GM21381 (cell line): ENCODE results near the gene TUBA4B.

Source experiments
- ATAC-seq: cut with Tn5 transposase; IDR thresholded peaks from one replicate; pipeline ENCODE4 v1.9.1; 2021; ENCODE audit warnings: mild to moderate bottlenecking, moderate library complexity; ENCODE audit not compliant: unreplicated experiment

Gene TUBA4B

DNA sequence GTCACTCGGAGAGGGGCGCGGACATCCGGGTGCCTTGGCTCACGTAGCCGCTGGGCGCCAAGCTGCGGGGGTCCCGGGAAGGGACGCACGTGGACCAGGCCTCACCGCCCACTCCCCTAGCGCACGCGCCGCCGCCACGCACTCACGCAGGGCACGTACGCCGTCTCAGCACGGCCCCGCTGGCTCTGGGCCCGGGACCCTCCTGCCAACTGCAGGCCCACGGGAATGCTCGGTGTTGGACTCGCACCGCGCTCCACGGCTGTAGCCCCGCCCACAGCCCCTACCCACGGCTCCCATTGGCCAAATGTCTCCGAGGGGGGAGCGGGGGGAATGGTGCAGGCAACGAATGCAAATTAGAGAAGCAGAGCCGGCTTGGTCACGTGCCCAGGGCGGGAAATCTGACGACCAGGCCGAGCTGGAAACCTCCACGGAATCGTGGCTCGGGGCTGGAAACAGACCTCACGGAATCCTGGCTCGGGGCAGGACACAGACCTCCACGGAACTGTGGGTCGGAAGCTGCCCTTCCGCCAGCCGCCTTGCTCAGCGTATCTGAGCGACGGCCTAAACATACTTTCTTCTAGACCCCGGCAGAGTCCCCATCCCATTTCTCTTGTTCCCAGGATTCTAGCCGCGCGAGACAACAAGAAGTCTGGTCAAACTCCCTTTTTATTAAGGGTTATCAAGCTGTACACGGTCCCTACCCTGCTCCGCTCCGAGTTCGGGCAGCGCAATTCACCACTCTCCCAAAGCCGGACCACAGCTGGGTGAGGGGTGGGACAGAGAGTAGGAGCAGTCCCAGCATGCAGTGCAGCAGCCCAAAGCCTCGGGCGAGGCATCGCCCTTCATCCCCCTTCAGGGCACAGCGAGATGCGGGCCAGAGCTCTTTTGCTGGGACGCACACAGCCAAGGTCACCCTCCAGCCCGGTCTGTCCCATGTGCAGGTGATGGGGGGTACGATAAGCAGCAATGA lies 34.0 kb upstream of the TUBA4B start, which contains the start of gene ABCB6:
ABCB6 (minus strand) TSS at position 227 of the 970 bp plus-strand sequence. CDS start 285 bp downstream, outside the sequence.
- peak; percentile 73 for ATAC-seq

GRCh38 chr2:219219784-219220532 lies 33.1 kb upstream of the TUBA4B start:
- no peak for ATAC-seq

DNA sequence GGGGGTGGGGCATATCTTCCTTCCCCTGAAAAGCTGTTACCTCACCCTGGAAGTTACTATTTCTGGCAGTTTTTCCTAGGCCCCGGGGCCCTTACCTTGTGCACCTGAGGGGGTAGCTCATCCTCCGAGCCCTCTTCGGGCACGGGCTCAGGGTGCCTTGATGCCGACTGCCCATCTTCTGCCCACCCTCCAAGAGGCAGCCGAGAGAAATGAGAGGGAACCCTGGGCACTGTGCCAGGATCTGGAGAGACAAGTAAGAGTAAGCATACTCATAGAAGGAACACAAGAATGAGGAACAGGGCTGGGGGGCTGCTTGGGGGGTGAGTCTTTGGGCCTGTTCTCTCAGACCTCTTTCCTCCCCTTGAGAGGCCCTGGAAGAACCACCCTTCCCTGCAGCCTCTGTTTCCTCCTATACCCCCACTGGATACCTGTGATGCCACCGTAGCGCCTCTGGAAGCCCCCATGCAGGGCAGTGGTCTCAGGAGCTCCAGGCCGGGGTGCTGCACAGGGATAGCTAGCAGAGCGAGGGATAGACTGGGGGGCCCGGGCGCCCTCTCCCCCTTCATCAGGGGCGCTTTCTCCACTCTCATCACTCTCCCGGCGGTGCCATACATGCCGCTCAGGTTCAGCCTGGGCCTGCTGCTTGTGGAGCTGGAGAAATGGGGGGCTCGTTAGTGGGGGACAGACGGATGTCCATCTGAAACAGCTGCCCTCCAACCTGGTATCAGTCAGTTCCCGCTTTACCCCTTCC lies 32.2 kb upstream of the TUBA4B start:
- ATAC-seq = no peak

- no peak for ATAC-seq
Measured at GRCh38 chr2:219221957-219222518, 31.0 kb upstream of the TUBA4B start.

- no peak for ATAC-seq
Measured at GRCh38 chr2:219223831-219224610, 29.0 kb upstream of the TUBA4B start.

GRCh38 chr2:219225350-219225749 lies 27.7 kb upstream of the TUBA4B start:
- ATAC-seq = no peak

GRCh38 chr2:219228041-219228910 lies 24.8 kb upstream of the TUBA4B start:
- ATAC-seq = no peak

DNA sequence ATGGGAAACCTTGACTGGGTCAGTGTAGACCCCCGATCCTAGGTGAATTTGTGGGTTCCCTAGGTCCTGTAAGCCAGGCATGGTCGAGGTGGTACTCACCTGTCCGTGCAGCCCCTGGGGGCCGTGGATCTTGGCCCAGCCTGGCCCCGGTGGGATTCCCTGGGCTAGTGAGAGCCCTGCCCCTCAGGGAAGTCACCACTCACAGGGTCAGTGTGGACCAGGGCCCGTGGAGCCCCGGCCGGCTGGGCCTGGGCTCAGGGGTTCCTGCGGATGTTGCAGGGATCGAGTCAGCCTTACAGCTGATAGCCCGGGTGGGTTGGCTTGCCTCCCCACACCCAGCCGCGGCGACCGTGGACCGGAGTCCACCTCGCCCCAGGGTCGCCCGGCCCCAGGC lies 24.1 kb upstream of the TUBA4B start:
- no peak for ATAC-seq

DNA sequence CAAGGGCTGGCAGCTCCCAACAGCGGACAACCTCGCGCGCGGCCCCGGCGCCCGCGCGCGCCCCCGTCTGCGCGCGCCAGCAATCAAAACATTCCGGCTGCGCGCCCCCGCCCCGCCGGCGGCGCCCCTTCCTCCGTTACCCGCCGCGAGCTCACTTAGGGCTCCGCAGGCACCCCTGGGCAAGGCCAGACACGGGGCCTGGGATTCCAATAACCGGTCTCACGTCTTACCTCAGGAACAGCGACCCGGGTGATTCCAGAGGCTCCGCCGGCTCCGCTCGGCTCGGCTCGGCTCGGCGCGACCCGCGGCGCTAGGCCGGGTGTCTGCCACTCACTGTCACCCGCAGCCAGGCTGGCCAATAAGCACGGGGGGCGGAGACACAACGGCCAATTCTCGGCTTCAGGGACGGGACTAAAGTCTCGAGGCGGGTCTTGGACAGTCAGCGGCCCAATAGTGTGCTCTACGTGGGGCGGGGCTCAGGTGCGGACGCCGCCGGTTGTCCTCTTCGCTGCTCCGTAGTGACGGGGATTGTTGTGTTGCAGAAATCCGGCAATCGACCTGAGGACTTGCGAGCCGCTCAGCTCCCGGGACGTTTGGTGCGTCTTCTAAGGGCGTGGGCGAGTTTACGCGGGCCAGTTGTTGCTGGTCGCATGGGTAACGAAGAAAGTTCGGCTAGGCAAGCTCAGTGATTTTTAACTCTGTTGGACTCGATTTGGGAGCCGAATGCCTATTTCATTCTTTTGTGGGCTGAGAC lies 23.6 kb upstream of the TUBA4B start, which contains the start of the genes ANKZF1 and ATG9A:
ANKZF1 (plus strand) TSS at position 502 of the 754 bp plus-strand sequence. CDS start 452 bp downstream, outside the sequence.
ATG9A (minus strand) TSS at position 332 of the 754 bp plus-strand sequence. CDS start 1,612 bp downstream, outside the sequence.
- ATAC-seq = peak; percentile 96

- ATAC-seq = peak; percentile 24
Measured at GRCh38 chr2:219230059-219230540, 22.9 kb upstream of the TUBA4B start.

GRCh38 chr2:219234331-219234730 lies 18.7 kb upstream of the TUBA4B start:
- no peak for ATAC-seq

GRCh38 chr2:219243291-219243761 lies 9.7 kb upstream of the TUBA4B start:
- ATAC-seq = no peak

DNA sequence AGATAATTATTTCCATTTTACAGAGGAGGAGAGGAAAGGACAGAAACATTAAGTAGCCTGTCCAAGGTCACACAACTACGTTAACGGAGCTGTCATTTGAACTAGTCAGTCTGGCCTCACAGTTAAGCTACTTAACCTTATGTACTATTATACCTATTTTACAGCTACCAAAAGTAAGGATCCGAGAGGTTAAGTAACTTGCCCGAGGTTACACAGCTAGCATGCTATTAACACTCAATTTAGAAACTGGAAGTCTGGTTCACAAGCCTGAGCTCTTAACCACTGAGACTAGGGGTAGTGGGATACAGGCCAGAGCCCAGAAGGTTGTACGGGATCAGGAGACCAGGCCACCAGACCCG lies 8.3 kb upstream of the TUBA4B start:
- no peak for ATAC-seq

- ATAC-seq = peak; percentile 65
Measured at GRCh38 chr2:219245148-219245898, 7.7 kb upstream of the TUBA4B start, which contains the start of the genes GLB1L and STK16. TSS of gene GLB1L (minus strand) at chr2:219245444. CDS start at chr2:219243573, 1,871 bp downstream. TSS of gene STK16 (plus strand) at chr2:219245479. CDS start at chr2:219246000, 521 bp downstream.

DNA sequence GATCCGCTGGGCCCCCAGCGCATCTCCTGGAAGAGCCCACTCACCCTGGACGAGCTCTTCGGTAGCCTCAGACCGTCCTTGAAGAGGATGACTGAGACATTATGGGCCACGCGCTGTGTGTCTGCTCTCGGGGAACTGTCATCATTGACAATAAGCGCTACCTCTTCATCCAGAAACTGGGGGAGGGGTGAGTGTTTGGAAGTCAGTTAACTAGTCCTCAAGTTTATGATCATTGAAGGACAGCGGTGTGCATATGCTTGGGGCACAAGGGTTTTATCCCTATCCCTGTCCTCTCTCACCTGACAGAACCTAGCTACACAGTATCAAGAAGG lies 7.2 kb upstream of the TUBA4B start:
- ATAC-seq = no peak

GRCh38 chr2:219246559-219246958 lies 6.5 kb upstream of the TUBA4B start:
- no peak for ATAC-seq
